NT2/D1 (cell line): ENCODE results near the gene WBP1.
"Not testable (repeated sequence)": the region's sequence is repeated elsewhere in the genome, so short reads cannot be mapped to it uniquely, and the experiment has no call there.

Source experiments
- DNase-seq: peaks from one replicate; pipeline ENCODE4 v3.0.0-alpha.2; 2011; ENCODE audit warnings: low read depth, low spot score
- H3K27me3 ChIP-seq: 2 replicates; pipeline ENCODE4 v1.6.0; 2011; ENCODE audit warnings: mild to moderate bottlenecking; ENCODE audit not compliant: insufficient read length, insufficient read depth
- H3K36me3 ChIP-seq: 2 replicates; pipeline ENCODE4 v1.6.1; 2011; ENCODE audit warnings: mild to moderate bottlenecking, low read length, mixed read lengths; ENCODE audit not compliant: insufficient read depth, insufficient read length
- H3K4me1 ChIP-seq: 2 replicates; pipeline ENCODE4 v1.5.1; 2011; ENCODE audit not compliant: insufficient read depth, insufficient read length
- H3K4me3 ChIP-seq: 2 replicates; pipeline ENCODE4 v1.5.1; 2011; ENCODE audit warnings: low read depth; ENCODE audit not compliant: insufficient read length
- H3K9ac ChIP-seq: 2 replicates; pipeline ENCODE4 v1.6.0; 2011; ENCODE audit warnings: low read depth; ENCODE audit not compliant: insufficient read length
- H3K9me3 ChIP-seq: 2 replicates; pipeline ENCODE4 v1.5.1; 2011; ENCODE audit warnings: mild to moderate bottlenecking, low read length; ENCODE audit not compliant: insufficient read depth
- SUZ12 ChIP-seq: IDR thresholded peaks from 2 replicates; pipeline ENCODE4 v1.6.1; 2011; ENCODE audit not compliant: insufficient read length, insufficient read depth; ENCODE audit errors: extremely low read depth
- YY1 ChIP-seq: IDR thresholded peaks from 2 replicates; pipeline ENCODE4 v1.6.1; 2011; ENCODE audit not compliant: insufficient read length, insufficient read depth
- ZNF274 ChIP-seq: IDR thresholded peaks from 2 replicates; pipeline ENCODE4 v1.6.1; 2011; ENCODE audit warnings: mild to moderate bottlenecking, low read depth, low read length

WBP1 gene

DNA sequence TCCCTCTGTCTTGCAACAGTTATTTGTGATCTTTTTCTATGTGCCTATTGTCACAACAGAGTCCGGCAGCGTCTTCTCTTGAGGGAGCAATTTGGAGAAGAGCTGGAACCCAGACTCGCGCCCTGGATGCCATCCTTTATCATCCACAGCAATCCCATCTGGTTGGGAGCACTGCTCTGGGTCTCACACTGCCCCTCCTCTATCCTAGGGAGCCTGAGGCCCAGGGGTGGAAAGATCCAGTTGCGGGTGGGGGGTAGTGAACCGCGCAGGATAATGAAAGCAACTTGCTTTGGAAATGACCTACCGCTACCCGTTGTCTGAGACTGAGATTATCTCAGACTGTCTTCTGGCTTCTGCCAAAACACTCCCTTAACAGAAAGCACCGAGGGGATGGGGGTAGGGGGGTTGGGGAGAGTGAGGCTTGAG, 713 bp downstream of the WBP1 start:
- peak overlapping the region; percentile 95 for H3K9ac ChIP-seq
- no peak for DNase-seq

DNA sequence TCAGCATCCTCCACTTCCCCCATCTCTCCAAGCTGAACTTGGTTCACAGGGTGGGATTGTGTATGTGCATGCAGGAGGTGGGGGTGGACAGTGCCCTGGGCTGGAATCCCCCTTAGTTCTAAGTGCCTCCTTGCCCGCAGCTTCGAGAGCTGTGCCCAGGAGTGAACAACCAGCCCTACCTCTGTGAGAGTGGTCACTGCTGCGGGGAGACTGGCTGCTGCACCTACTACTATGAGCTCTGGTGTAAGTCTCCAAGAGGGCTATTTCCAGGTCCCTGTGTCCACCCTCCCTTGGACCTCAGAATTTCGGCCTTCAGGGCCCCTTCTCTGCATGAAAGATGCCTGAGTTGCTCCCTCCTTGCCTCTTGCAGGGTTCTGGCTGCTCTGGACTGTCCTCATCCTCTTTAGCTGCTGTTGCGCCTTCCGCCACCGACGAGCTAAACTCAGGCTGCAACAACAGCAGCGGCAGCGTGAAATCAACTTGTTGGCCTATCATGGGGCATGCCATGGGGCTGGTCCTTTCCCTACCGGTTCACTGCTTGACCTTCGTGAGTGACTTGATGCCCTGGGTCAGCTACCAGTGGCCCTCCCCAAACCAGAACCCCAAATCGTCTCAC, 1.4 kb downstream of the WBP1 start:
- H3K4me3 ChIP-seq, H3K4me1 ChIP-seq, H3K9me3 ChIP-seq, H3K27me3 ChIP-seq, DNase-seq: not testable (repeated sequence)
- H3K36me3 ChIP-seq, result peaks cover 35% of the 10 kb centered on the region
- H3K9ac ChIP-seq, result peak overlapping the region; percentile 38

More for the DNA sequence above, 713 bp downstream of the WBP1 start:
- H3K9me3 ChIP-seq, result no peaks in the 10 kb centered on the region
- TF ChIP-seq SUZ12 (no peak), YY1 (no peak), ZNF274 (no peak)
- H3K4me1 ChIP-seq, result no peaks in the 10 kb centered on the region
- no peaks in the 10 kb centered on the region for H3K27me3 ChIP-seq
- peaks cover 35% of the 10 kb centered on the region for H3K36me3 ChIP-seq
- peak overlapping the region; percentile 86 for H3K4me3 ChIP-seq

DNA sequence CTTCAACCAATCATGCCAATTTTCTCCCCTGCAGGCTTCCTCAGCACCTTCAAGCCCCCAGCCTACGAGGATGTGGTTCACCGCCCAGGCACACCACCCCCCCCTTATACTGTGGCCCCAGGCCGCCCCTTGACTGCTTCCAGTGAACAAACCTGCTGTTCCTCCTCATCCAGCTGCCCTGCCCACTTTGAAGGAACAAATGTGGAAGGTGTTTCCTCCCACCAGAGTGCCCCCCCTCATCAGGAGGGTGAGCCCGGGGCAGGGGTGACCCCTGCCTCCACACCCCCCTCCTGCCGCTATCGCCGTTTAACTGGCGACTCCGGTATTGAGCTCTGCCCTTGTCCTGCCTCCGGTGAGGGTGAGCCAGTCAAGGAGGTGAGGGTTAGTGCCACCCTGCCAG, 1.9 kb downstream of the WBP1 start:
- not testable (repeated sequence) for H3K4me1 ChIP-seq, H3K9me3 ChIP-seq, H3K4me3 ChIP-seq, DNase-seq, H3K9ac ChIP-seq, H3K27me3 ChIP-seq
- H3K36me3 ChIP-seq, result peaks cover 35% of the 10 kb centered on the region

DNA sequence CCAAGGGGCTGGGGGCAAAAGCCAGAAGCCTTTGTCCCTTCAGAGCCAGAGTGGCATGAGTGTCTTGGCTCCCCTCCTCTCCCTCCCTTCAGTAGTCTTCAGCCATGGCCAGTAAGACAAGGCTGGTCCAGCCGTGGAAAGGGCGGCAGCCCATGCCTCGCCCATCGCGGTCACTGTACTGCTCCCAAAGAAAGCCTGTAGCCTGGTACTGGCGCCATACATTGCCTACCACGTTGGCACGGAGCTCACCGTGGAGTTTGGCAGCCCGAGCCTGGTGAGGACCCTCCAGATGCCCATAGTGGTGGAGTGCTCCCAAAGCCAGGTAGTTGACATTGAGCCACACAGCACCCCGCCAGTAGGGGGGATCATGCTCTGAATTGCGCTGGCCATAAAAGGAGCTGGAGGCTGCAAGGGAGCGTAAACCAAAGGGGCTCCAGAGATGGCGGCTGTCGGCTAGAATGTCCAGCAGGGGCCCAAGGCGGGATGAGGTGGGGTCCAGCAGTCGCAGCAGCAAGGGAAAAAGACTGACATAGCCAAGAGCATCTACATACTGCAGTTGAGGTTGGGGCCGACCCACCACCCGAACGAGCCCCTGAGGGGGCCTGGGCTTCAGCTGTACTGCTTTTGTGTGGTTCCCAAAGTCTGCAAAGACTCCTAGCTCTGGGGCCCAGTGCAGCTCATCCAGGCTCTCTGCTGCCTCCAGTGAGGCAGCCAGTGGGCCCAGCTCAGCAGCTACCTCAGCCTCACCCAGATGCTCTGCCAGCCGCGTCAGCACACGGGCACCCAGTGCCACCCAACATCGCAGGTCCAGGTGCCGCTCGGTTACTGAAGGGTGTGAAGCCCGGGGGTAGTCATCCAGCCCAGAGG, 3.2 kb downstream of the WBP1 start:
- H3K9me3 ChIP-seq, result no peaks in the 10 kb centered on the region
- no peak for DNase-seq
- no peak for TF ChIP-seq YY1
- no peak for TF ChIP-seq SUZ12
- TF ChIP-seq ZNF274, result no peak
- H3K9ac ChIP-seq, result no peak overlapping the region
- no peak overlapping the region for H3K4me3 ChIP-seq
- no peaks in the 10 kb centered on the region for H3K4me1 ChIP-seq
- H3K36me3 ChIP-seq, result peaks cover 29% of the 10 kb centered on the region
- H3K27me3 ChIP-seq, result no peaks in the 10 kb centered on the region

DNA sequence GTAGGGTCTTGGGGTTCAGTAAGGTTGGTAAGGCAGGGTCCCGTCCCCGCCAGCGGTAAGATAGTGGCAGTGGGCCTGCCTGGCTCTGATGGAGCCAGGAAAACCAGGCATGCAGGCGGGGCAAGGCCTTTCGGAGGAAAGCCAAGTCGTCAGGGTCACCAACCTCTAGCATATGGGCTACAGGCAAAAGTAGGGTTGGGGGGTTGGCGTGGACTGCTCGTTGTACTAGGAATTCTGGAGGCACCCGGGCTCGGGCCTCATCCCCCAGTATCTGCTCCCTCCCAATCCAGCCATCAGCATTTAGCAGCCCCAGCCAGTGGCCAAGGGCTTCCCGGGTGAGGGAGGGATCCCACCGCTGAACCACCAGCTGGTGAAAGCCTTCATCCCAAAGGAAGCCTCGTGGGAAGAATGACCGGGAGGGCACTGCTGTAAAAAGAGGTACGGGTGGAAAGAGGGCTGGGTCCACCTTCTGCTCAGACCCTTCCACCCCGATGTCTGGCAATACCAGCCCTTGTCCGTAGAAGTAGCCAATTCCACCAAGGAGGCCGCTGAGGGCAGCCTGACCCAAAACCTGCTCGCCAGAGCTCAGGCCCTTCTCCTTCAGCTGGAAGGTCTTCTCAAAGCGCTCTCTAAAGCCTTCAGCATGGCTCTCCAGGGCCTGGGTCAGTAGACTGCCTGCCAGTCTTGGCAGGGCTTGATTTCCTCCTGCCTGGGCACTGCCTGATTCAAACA, 4.0 kb downstream of the WBP1 start:
- peaks cover 29% of the 10 kb centered on the region for H3K36me3 ChIP-seq
- no peaks in the 10 kb centered on the region for H3K27me3 ChIP-seq
- H3K4me1 ChIP-seq, result no peaks in the 10 kb centered on the region
- no peak overlapping the region for H3K4me3 ChIP-seq
- TF ChIP-seq YY1, result no peak
- no peak for TF ChIP-seq ZNF274
- H3K9ac ChIP-seq, result no peak overlapping the region
- no peaks in the 10 kb centered on the region for H3K9me3 ChIP-seq
- DNase-seq, result no peak

DNA sequence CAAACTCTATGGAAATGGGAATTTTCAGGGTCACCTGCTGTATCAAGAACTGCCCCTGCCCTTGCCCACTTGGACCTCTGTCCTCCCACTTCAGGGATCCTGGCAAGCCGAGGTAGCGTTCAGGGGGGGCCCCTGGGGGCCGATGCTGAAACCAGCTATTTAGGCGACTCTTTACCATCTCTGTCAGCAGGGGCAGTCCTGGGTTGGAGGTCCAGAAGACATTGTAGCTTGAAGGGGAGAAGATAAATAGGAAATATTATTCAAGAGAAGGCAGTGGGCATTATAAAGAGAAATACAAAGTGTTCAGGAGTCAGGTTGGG, 4.5 kb downstream of the WBP1 start:
- Histone ChIP-seq H3K36me3 (peaks cover 29% of the 10 kb centered on the region), H3K4me1 (no peaks in the 10 kb centered on the region), H3K27me3 (no peaks in the 10 kb centered on the region), H3K9me3 (no peaks in the 10 kb centered on the region), H3K9ac (no peak overlapping the region), H3K4me3 (no peak overlapping the region)
- no peak for DNase-seq
- TF ChIP-seq SUZ12 (no peak), YY1 (no peak), ZNF274 (no peak)

DNA sequence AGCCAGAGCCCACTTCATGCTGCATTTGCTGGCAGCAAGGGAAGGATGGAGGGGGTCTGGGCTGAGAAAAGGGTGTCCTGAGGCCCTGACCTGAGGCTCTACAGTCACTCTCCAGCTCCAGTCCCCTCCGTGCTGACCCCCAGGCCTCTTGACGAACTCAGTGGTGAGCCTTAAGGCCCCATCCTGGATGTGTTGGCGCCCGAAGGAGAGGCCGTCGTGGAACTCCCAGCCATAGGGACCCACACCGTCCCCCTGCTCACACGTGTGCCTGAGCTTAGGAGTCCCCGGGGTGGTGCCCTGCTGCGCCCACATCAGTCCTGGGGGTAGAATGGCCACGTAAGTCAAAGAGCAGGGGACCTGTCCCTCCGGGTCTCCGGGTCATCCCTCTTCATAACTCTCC, 6.2 kb downstream of the WBP1 start:
- no peaks in the 10 kb centered on the region for H3K27me3 ChIP-seq
- peaks cover 29% of the 10 kb centered on the region for H3K36me3 ChIP-seq
- TF ChIP-seq ZNF274 (no peak), YY1 (no peak), SUZ12 (no peak)
- H3K9ac ChIP-seq, result peak overlapping the region; percentile 89
- H3K4me3 ChIP-seq, result peak overlapping the region; percentile 80
- H3K4me1 ChIP-seq, result no peaks in the 10 kb centered on the region
- no peak for DNase-seq
- no peaks in the 10 kb centered on the region for H3K9me3 ChIP-seq

DNA sequence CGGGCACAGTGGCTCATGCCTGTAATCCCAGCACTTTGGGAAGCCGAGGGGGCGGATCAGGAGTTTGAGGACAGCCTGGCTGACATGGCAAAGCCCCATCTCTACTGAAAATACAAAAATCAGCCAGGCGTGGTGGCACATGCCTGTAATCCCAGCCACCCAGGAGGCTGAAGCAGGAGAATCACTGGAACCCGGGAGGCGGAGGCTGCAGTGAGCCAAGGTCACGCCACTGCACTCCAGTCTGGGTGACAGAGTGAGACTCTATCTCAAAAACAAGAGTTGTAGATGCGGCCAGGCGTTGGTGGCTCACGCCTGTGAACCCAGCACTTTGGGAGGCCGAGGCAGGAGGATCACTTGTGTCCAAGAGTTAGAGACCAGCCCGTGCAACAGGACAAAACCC, 12.5 kb downstream of the WBP1 start:
- H3K9ac ChIP-seq, H3K27me3 ChIP-seq, DNase-seq, H3K4me3 ChIP-seq, H3K4me1 ChIP-seq, H3K9me3 ChIP-seq: not testable (repeated sequence)
- peaks cover 17% of the 10 kb centered on the region for H3K36me3 ChIP-seq
